Bronchial epithelial cell (primary cell): ENCODE measurements around the gene HTT. TPM values are rescaled to one million over a fixed set of nuclear protein-coding genes. Genes with fewer than 3 reads are reported as not detected.

Experiments
- DNase-seq: peaks from one replicate; pipeline ENCODE4 v3.0.0-alpha.2; 2010; ENCODE audit warnings: low read depth
- FAIRE-seq: peaks from 2 replicates; lab custom pipeline; 2011; peaks lifted over from hg19 to GRCh38; lab: Jason Lieb, UNC
- H3K27me3 ChIP-seq: 2 replicates; pipeline ENCODE4 v1.5.1; 2011; ENCODE audit warnings: low read length; ENCODE audit not compliant: control insufficient read depth, insufficient read depth
- H3K36me3 ChIP-seq: 2 replicates; pipeline ENCODE4 v1.5.1; 2011; ENCODE audit warnings: low read length; ENCODE audit not compliant: control insufficient read depth, insufficient read depth
- H3K4me3 ChIP-seq: 2 replicates; pipeline ENCODE4 v1.5.1; 2011; ENCODE audit warnings: mild to moderate bottlenecking, low read depth, low read length, control low read depth
- total RNA-seq: library from RNA; depleted of rRNA; stranded (reverse); fragments of >200 nt; gene quantifications from 2 replicates; pipeline ENCODE4 v1.2.1, GENCODE V29; 2014
- TF ChIP-seq, protein P1 (sequence below): IDR thresholded peaks from 2 replicates; pipeline ENCODE4 v1.5.1; 2011; ENCODE audit warnings: mild to moderate bottlenecking, moderate library complexity, low read length, control low read depth, inconsistent platforms; ENCODE audit not compliant: insufficient read depth, severe bottlenecking

HTT gene
- total RNA-seq, 1 donor from 2014 or later = 24.0 TPM

DNA sequence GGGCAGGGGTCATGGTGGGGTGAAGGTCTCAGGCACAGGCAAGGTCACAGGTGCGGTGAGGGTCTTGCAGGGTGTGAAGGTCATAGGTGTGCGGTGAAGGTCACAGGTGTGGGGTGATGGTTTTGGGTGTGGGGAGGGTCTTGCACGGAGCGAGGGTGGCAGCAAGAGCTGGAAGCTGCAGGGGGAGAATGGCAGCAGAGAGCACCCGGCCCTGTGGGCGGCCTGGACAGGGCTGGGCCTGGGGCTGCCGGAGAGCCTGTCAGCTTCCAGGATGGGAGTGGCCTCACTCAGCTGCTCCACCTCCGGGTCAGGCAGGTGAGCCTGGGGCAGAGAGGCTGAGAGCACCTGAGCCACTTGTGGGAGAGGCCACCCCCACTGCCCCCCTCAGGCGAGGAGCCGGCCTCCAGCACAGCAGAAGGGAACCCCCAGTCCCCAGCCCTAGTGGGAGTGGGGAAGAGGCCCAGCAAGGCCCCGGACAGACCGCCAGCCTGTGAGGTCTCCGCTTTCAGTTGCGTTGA, 176.0 kb downstream of the HTT start:
- H3K36me3 ChIP-seq = no peaks in the 10 kb centered on the region
- no peaks in the 10 kb centered on the region for H3K27me3 ChIP-seq
- TF ChIP-seq, protein P1, sequence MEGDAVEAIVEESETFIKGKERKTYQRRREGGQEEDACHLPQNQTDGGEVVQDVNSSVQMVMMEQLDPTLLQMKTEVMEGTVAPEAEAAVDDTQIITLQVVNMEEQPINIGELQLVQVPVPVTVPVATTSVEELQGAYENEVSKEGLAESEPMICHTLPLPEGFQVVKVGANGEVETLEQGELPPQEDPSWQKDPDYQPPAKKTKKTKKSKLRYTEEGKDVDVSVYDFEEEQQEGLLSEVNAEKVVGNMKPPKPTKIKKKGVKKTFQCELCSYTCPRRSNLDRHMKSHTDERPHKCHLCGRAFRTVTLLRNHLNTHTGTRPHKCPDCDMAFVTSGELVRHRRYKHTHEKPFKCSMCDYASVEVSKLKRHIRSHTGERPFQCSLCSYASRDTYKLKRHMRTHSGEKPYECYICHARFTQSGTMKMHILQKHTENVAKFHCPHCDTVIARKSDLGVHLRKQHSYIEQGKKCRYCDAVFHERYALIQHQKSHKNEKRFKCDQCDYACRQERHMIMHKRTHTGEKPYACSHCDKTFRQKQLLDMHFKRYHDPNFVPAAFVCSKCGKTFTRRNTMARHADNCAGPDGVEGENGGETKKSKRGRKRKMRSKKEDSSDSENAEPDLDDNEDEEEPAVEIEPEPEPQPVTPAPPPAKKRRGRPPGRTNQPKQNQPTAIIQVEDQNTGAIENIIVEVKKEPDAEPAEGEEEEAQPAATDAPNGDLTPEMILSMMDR = no peak
- FAIRE-seq (no peak), DNase-seq (no peak)
- no peak overlapping the region for H3K4me3 ChIP-seq

DNA sequence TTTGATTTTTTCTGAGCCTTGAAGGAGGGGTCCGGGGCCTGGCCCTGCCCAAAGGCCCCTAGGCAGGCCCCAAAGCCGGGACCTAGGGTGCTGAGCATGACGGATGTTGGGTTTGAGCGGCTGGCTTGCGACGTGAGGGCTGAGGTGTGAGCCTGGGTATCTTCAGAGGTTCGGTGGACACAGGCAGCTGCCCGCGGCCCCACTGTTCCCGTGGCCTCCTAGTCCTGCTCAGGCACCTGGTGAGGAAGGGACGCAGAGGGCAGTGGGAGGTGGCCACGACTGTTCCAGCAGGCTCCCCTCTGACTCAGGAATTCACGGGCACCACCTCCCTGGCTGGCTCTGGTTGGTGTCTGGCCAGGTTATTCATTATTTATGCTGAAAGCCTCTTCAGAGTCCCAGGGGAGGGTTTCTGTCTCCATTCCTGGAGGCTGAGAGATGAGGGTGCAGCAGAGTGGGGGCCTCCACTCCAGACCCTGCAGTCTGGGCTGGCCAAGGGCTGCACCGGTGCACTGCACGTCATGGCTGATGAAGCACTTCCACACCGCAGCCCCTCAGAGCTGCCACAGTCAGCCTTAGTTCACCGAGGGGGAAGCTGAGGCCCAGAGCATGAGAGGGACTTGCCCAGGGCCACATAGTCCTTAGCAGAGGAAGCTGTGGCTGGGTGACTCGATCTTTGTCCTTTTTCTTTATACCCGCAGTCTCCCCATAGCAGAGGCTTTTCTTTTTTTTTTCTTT, 176.6 kb downstream of the HTT start:
- FAIRE-seq (no peak), DNase-seq (no peak)
- Histone ChIP-seq H3K27me3 (peaks cover 1% of the 10 kb centered on the region), H3K36me3 (no peaks in the 10 kb centered on the region), H3K4me3 (no peak overlapping the region)
- TF ChIP-seq, protein P1 = no peak

DNA sequence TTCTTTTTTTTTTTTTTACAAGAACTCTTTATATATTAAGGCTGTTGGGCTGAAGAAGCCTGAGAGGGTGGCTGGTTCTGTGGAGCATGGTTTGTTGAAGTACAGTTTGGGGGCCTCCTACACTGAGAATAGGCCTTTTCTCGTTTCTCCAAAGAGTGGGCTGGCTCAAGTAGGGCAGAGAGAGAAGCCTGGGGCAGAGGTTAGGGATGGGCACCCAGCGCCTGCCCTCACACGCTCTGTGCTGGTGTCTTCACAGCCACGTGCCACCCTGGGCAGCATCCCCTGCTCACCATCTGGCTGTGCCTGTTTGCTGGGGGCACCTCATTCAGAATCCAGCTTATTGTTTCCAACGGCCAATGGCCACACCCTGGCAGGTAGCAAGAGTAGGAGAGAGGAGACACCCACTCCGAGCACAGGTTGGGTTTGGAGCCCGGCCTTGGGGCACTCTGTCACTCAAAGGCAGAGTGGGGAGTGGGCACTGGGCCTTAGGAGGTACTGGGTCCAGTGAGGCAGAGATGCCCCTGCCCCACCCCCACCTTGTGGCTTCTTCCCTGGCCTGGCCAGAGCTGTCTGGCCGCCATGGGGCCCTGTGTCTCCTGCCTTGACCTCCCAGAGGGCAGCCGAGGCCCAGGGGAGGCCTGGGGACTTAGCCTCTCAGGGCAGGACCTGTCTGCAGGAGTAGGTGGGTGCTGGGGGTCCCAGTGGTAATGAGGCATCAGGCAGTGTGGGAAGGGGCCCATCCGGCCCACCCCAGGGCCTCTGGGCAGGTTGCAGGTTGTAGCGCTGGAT, 177.4 kb downstream of the HTT start:
- Histone ChIP-seq H3K36me3 (no peaks in the 10 kb centered on the region), H3K27me3 (peaks cover 1% of the 10 kb centered on the region), H3K4me3 (no peak overlapping the region)
- TF ChIP-seq, protein P1 = no peak
- FAIRE-seq (no peak), DNase-seq (no peak)

DNA sequence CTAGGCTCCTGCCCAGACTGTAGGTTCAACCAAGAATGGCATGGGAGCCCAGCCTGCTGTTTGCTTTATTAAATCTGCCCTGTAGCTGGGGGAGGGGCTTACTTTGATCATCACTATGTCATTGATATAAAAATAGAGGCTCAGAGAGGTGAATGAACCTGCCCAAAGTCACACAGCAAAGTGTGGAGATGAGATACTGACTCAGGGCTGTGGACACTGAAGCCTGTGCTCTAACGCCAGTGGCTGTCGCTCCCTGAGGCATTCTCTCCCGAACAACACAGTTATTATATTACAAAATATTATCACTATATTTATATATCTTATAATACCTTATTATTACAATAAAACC, 178.0 kb downstream of the HTT start:
- DNase-seq = no peak
- no peak for FAIRE-seq
- TF ChIP-seq, protein P1 = no peak
- no peak overlapping the region for H3K4me3 ChIP-seq
- H3K27me3 ChIP-seq = peaks cover 1% of the 10 kb centered on the region
- no peaks in the 10 kb centered on the region for H3K36me3 ChIP-seq

DNA sequence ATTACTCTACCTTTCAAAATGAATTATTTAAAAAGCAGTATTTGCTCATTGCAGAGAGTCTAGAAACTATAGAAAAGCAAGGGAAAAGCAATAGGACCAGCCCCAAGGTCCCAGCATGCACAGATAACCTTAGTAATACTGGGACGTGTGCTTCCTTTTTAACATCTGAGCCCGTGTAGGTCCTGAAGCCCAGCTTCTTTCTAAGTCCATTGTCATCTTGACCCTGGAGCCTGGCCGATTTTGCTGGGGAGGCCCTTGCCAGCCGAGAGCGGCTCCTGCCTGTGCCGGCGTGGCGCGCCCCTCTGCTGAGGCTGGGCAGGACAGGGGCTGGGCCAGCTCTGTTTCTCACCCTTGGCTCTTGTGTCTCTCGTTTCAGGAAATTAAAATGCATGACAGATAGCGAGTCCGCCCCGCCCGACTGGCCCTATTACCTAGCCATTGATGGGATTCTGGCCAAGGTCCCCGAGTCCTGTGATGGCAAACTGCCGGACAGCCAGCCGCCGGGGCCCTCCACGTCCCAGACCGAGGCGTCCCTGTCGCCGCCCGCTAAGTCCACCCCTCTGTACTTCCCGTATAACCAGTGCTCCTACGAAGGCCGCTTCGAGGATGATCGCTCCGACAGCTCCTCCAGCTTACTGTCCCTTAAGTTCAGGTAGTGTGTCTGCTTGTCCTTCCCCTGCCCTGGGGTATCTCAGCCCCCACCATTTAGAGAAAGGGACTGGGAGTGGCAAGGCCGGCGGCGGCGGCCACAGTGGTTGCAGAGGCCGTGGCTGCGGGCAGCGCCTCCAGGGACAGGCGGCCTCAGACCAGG, 178.6 kb downstream of the HTT start:
- DNase-seq = no peak
- TF ChIP-seq, protein P1 = no peak
- FAIRE-seq = no peak

More for the DNA sequence above, 178.6 kb downstream of the HTT start:
- no peak overlapping the region for H3K4me3 ChIP-seq
- no peaks in the 10 kb centered on the region for H3K36me3 ChIP-seq
- H3K27me3 ChIP-seq = peaks cover 1% of the 10 kb centered on the region
